A673 (cell line): ENCODE data around the gene POPDC2. TPM values are rescaled to one million over a fixed set of nuclear protein-coding genes. Genes with fewer than 3 reads are reported as not detected.

Experiments
- BruUV-seq: library from RNA; stranded (reverse); fragments of 400-500 nt; replicated peaks from 2 replicates; lab custom pipeline; 2021; lab: Mats Ljungman, UMichigan
- CTCF ChIA-PET: fragments of 300-600 bp; sonication (Branson Sonifier 250); formaldehyde crosslinking; loops from one replicate; lab custom pipeline; 2022; ENCODE audit warnings: antibody characterized with exemption; lab: Charles Lee
- POLR2A ChIA-PET: fragments of 300-600 bp; sonication (Branson Sonifier 250); formaldehyde crosslinking; loops from one replicate; lab custom pipeline; 2022; ENCODE audit warnings: antibody characterized with exemption; ENCODE audit not compliant: low non-redundant PET; lab: Charles Lee
- DNase-seq: peaks from one replicate; pipeline ENCODE4 v3.0.0-alpha.2; 2015; ENCODE audit warnings: low spot score
- H3K27ac ChIP-seq: fragments of 200-600 bp; sonication (generic); 2 replicates; pipeline ENCODE4 v1.5.1; 2016; ENCODE audit warnings: mixed run types, low read depth, mild to moderate bottlenecking, mixed read lengths, antibody characterized with exemption, low read length; ENCODE audit not compliant: poor library complexity, severe bottlenecking
- H3K27me3 ChIP-seq: fragments of 200-600 bp; sonication (generic); replicated peaks from 2 replicates; pipeline ENCODE4 v1.6.1; 2017; ENCODE audit warnings: mixed run types, low read depth, mild to moderate bottlenecking, mixed read lengths, antibody characterized with exemption, low read length; ENCODE audit not compliant: insufficient read depth, poor library complexity
- H3K36me3 ChIP-seq: fragments of 200-600 bp; sonication (generic); 2 replicates; pipeline ENCODE4 v1.6.1; 2016; ENCODE audit warnings: mixed run types, mild to moderate bottlenecking, mixed read lengths, antibody characterized with exemption, low read length; ENCODE audit not compliant: insufficient read depth, poor library complexity, severe bottlenecking
- H3K4me1 ChIP-seq: fragments of 200-600 bp; sonication (generic); 2 replicates; pipeline ENCODE4 v1.6.1; 2017; ENCODE audit warnings: mixed run types, mild to moderate bottlenecking, mixed read lengths, antibody characterized with exemption, low read length; ENCODE audit not compliant: insufficient read depth, poor library complexity, severe bottlenecking
- H3K4me3 ChIP-seq: fragments of 200-600 bp; sonication (generic); 2 replicates; pipeline ENCODE4 v1.5.1; 2016; ENCODE audit warnings: low read depth, mixed run types, mild to moderate bottlenecking, mixed read lengths, low read length; ENCODE audit not compliant: poor library complexity, severe bottlenecking
- H3K9me3 ChIP-seq: fragments of 200-600 bp; sonication (generic); 2 replicates; pipeline ENCODE4 v1.6.1; 2016; ENCODE audit warnings: mixed run types, low read depth, mild to moderate bottlenecking, mixed read lengths, antibody characterized with exemption, low read length; ENCODE audit not compliant: poor library complexity, severe bottlenecking
- CTCF ChIP-seq: fragments of 300-800, 200-600 bp; sonication (generic); conservative IDR thresholded peaks from 2 replicates; pipeline ENCODE4 v1.5.1; 2017; ENCODE audit warnings: low read depth, mild to moderate bottlenecking, antibody characterized with exemption, low read length, moderate library complexity, mixed read lengths
- EZH2 ChIP-seq: fragments of 200-600 bp; sonication (generic); IDR thresholded peaks from 2 replicates; pipeline ENCODE4 v1.6.1; 2017; ENCODE audit warnings: borderline replicate concordance, low read depth, mild to moderate bottlenecking, mixed read lengths, antibody characterized with exemption, low read length; ENCODE audit not compliant: poor library complexity, severe bottlenecking
- intact Hi-C: fragments of 100-400 bp; cut with micrococcal nuclease; formaldehyde crosslinking; loops from one replicate; pipeline ENCODE4 v1.10.0; 2022; ENCODE audit not compliant: unreplicated experiment
- total RNA-seq: library from RNA; stranded (reverse); gene quantifications from 2 replicates; pipeline ENCODE4 v1.2.3, GENCODE V29; 2021

The POPDC2 gene
- total RNA-seq, 1 experiment from 2014 or later: 0.99 TPM

GRCh38 chr3:119700269-119700919 lies 40.0 kb upstream of the POPDC2 start:
- BruUV-seq: no TSS peak
- Histone ChIP-seq H3K27me3 (no peaks in the 10 kb centered on the region), H3K4me1 (no peaks in the 10 kb centered on the region), H3K27ac (no peak overlapping the region), H3K36me3 (no peaks in the 10 kb centered on the region), H3K4me3 (no peak overlapping the region), H3K9me3 (no peaks in the 10 kb centered on the region)
- intact Hi-C loops: no loop called here
- no peak for DNase-seq
- ChIA-PET CTCF (no interaction called here), POLR2A (no interaction called here)
- no peak for TF ChIP-seq CTCF
- no peak for TF ChIP-seq EZH2

- TF ChIP-seq EZH2 (no peak), CTCF (no peak)
- POLR2A ChIA-PET: no interaction called here
- no peak overlapping the region for H3K27ac ChIP-seq
- no peaks in the 10 kb centered on the region for H3K4me1 ChIP-seq
- no TSS peak for BruUV-seq
- no peaks in the 10 kb centered on the region for H3K36me3 ChIP-seq
- H3K4me3 ChIP-seq: no peak overlapping the region
- peaks cover 7% of the 10 kb centered on the region for H3K27me3 ChIP-seq
- no peaks in the 10 kb centered on the region for H3K9me3 ChIP-seq
- intact Hi-C loops: no loop called here
- CTCF ChIA-PET: no interaction called here
- no peak for DNase-seq
Measured at GRCh38 chr3:119697394-119697793, 37.0 kb upstream of the POPDC2 start.

GRCh38 chr3:119695480-119695879 lies 35.1 kb upstream of the POPDC2 start:
- ChIA-PET POLR2A (no interaction called here), CTCF (no interaction called here)
- Histone ChIP-seq H3K9me3 (no peaks in the 10 kb centered on the region), H3K4me1 (no peaks in the 10 kb centered on the region), H3K4me3 (no peak overlapping the region), H3K27ac (no peak overlapping the region), H3K36me3 (no peaks in the 10 kb centered on the region), H3K27me3 (peaks cover 7% of the 10 kb centered on the region)
- intact Hi-C loops: no loop called here
- DNase-seq: peak; percentile 33
- BruUV-seq: no TSS peak
- TF ChIP-seq CTCF (no peak), EZH2 (no peak)
